H9 (cell line): ENCODE results near the gene NPTXR. TPM values are rescaled to one million over a fixed set of nuclear protein-coding genes. Genes with fewer than 3 reads are reported as not detected.
A peak's percentile ranks its signal among the peaks of the same experiment; 100 is the strongest.

Experiments used
- DNase-seq: peaks from one replicate; pipeline ENCODE4 v3.0.0-alpha.2; 2017
- H2AFZ ChIP-seq: one replicate; pipeline ENCODE4 v1.6.1; 2013; ENCODE audit warnings: mild to moderate bottlenecking, low read length, control low read depth, moderate library complexity
- H2AK5ac ChIP-seq: 2 replicates; pipeline ENCODE4 v1.6.1; 2013; ENCODE audit warnings: low read length, control low read depth, mixed read lengths; ENCODE audit not compliant: insufficient read length
- H2BK120ac ChIP-seq: one replicate; pipeline ENCODE4 v1.6.1; 2013; ENCODE audit warnings: low read depth, mild to moderate bottlenecking, low read length, control low read depth, inconsistent platforms; ENCODE audit not compliant: poor library complexity, severe bottlenecking
- H2BK12ac ChIP-seq: 2 replicates; pipeline ENCODE4 v1.6.1; 2013; ENCODE audit warnings: low read length, control low read depth, mixed read lengths, low read depth; ENCODE audit not compliant: insufficient read length
- H2BK15ac ChIP-seq: 2 replicates; pipeline ENCODE4 v1.6.1; 2013; ENCODE audit warnings: low read depth, low read length, control low read depth
- H2BK20ac ChIP-seq: one replicate; pipeline ENCODE4 v1.6.1; 2013; ENCODE audit warnings: low read depth, mild to moderate bottlenecking, low read length, control low read depth, inconsistent platforms; ENCODE audit not compliant: poor library complexity, severe bottlenecking
- H2BK5ac ChIP-seq: 2 replicates; pipeline ENCODE4 v1.6.1; 2013; ENCODE audit warnings: low read length, control low read depth, mixed read lengths; ENCODE audit not compliant: insufficient read length
- H3K14ac ChIP-seq: 2 replicates; pipeline ENCODE4 v1.6.1; 2013; ENCODE audit warnings: low read length, control low read depth; ENCODE audit not compliant: insufficient read depth
- H3K18ac ChIP-seq: 2 replicates; pipeline ENCODE4 v1.6.1; 2013; ENCODE audit warnings: low read depth, mild to moderate bottlenecking, mixed read lengths, low read length, control low read depth; ENCODE audit not compliant: insufficient read length
- H3K23ac ChIP-seq: 2 replicates; pipeline ENCODE4 v1.6.1; 2013; ENCODE audit warnings: low read length, control low read depth, mixed read lengths, low read depth; ENCODE audit not compliant: insufficient read length
- H3K23me2 ChIP-seq: 2 replicates; pipeline ENCODE4 v1.6.1; 2013; ENCODE audit warnings: low read depth, mild to moderate bottlenecking, mixed read lengths, low read length, control low read depth; ENCODE audit not compliant: insufficient read length, poor library complexity, severe bottlenecking
- H3K27ac ChIP-seq: 2 replicates; pipeline ENCODE4 v1.5.1; 2013; ENCODE audit warnings: low read length, control low read depth, mixed read lengths, low read depth; ENCODE audit not compliant: insufficient read length
- H3K27me3 ChIP-seq: 2 replicates; pipeline ENCODE4 v1.6.1; 2013; ENCODE audit warnings: low read length, control low read depth, inconsistent platforms; ENCODE audit not compliant: insufficient read depth
- H3K4ac ChIP-seq: 2 replicates; pipeline ENCODE4 v1.6.1; 2013; ENCODE audit warnings: low read depth, mild to moderate bottlenecking, control low read depth, inconsistent platforms, low read length, moderate library complexity
- H3K4me1 ChIP-seq: 2 replicates; pipeline ENCODE4 v1.6.1; 2013; ENCODE audit warnings: low read length, control low read depth, inconsistent platforms; ENCODE audit not compliant: insufficient read depth
- H3K4me2 ChIP-seq: 2 replicates; pipeline ENCODE4 v1.6.1; 2013; ENCODE audit warnings: low read length, control low read depth, mixed read lengths; ENCODE audit not compliant: insufficient read length, insufficient read depth
- H3K56ac ChIP-seq: 2 replicates; pipeline ENCODE4 v1.6.1; 2013; ENCODE audit warnings: low read depth, mild to moderate bottlenecking, mixed read lengths, low read length, control low read depth; ENCODE audit not compliant: insufficient read length
- H3K79me1 ChIP-seq: 2 replicates; pipeline ENCODE4 v1.6.1; 2013; ENCODE audit warnings: low read depth, mild to moderate bottlenecking, moderate library complexity, low read length, control low read depth, inconsistent platforms; ENCODE audit not compliant: insufficient read depth, poor library complexity, severe bottlenecking
- H3K79me2 ChIP-seq: 2 replicates; pipeline ENCODE4 v1.6.1; 2013; ENCODE audit warnings: low read length, control low read depth, inconsistent platforms; ENCODE audit not compliant: insufficient read depth
- H3K9ac ChIP-seq: 2 replicates; pipeline ENCODE4 v1.6.1; 2013; ENCODE audit warnings: low read length, control low read depth, mixed read lengths; ENCODE audit not compliant: insufficient read length; ENCODE audit errors: extremely low read depth
- H3K9me3 ChIP-seq: one replicate; pipeline ENCODE4 v1.6.1; 2013; ENCODE audit warnings: low read depth, low read length, inconsistent platforms; ENCODE audit not compliant: control insufficient read depth
- H3T11ph ChIP-seq: one replicate; pipeline ENCODE4 v1.6.1; 2013; ENCODE audit warnings: mild to moderate bottlenecking, low read length, control low read depth, inconsistent platforms
- H4K20me1 ChIP-seq: one replicate; pipeline ENCODE4 v1.6.1; 2013; ENCODE audit not compliant: control insufficient read depth, insufficient read length, insufficient read depth
- H4K5ac ChIP-seq: 2 replicates; pipeline ENCODE4 v1.6.1; 2013; ENCODE audit warnings: low read depth, mild to moderate bottlenecking, mixed read lengths, low read length, control low read depth; ENCODE audit not compliant: insufficient read length
- H4K8ac ChIP-seq: replicated peaks from 2 replicates; pipeline ENCODE4 v1.6.1; 2013; ENCODE audit warnings: low read length, control low read depth, mixed read lengths, low read depth; ENCODE audit not compliant: insufficient read length
- H4K91ac ChIP-seq: 2 replicates; pipeline ENCODE4 v1.6.1; 2013; ENCODE audit warnings: low read depth, mild to moderate bottlenecking, moderate library complexity, mixed read lengths, low read length, control low read depth; ENCODE audit not compliant: insufficient read length
- H3K27ac Mint-ChIP-seq, 3 experiments: 2 replicates in 2 of 3; 3 replicates in 1 of 3; pipeline ENCODE4 v1.8.0; 2020 to 2021; ENCODE audit warnings: mixed read lengths in 3 of 3, mild to moderate bottlenecking in 1 of 3, moderate library complexity in 1 of 3
- H3K27me3 Mint-ChIP-seq: 2 replicates; pipeline ENCODE4 v1.8.0; 2021; ENCODE audit warnings: low read depth, mild to moderate bottlenecking, moderate library complexity, mixed read lengths
- H3K36me3 Mint-ChIP-seq, 3 experiments: 2 replicates in 2 of 3; 3 replicates in 1 of 3; pipeline ENCODE4 v1.8.0; 2020 to 2021; ENCODE audit warnings: low read depth in 3 of 3, mixed read lengths in 3 of 3; ENCODE audit not compliant: insufficient read depth in 1 of 3
- H3K4me1 Mint-ChIP-seq, 2 experiments: 2 replicates each; pipeline ENCODE4 v1.8.0; 2020; ENCODE audit warnings: mixed read lengths in 2 of 2
- H3K4me3 Mint-ChIP-seq, 2 experiments: 2 replicates in 1 of 2; 3 replicates in 1 of 2; pipeline ENCODE4 v1.8.0; 2020 to 2021; ENCODE audit warnings: mild to moderate bottlenecking in 2 of 2, mixed read lengths in 2 of 2, moderate library complexity in 1 of 2
- H3K9me3 Mint-ChIP-seq, 2 experiments: 2 replicates in 1 of 2; 3 replicates in 1 of 2; pipeline ENCODE4 v1.8.0; 2020; ENCODE audit warnings: mild to moderate bottlenecking in 2 of 2, mixed read lengths in 2 of 2, moderate library complexity in 1 of 2
- WGBS: extraction: QIAGEN DNeasy Blood & Tissue Kit; methylation state at CpG from one replicate; pipeline ENCODE4 v1.1.7; 2013; ENCODE audit warnings: missing lambda C conversion rate, low lambda C conversion rate, mixed read lengths; ENCODE audit not compliant: insufficient read length; ENCODE audit errors: extremely low coverage; 5-methylcytosine and 5-hydroxymethylcytosine counted together
- total RNA-seq: library from RNA; stranded (reverse); gene quantifications from 2 replicates; pipeline ENCODE4 v1.2.1, GENCODE V29; 2021
- TF ChIP-seq, protein P1 (sequence below): fragments of 200-600 bp; sonication (generic); conservative IDR thresholded peaks from 3 replicates; pipeline ENCODE4 v1.8.0; 2021; ENCODE audit warnings: antibody characterized with exemption, mild to moderate bottlenecking

Gene NPTXR
- total RNA-seq, 1 experiment from 2014 or later, result 8.1 TPM

DNA sequence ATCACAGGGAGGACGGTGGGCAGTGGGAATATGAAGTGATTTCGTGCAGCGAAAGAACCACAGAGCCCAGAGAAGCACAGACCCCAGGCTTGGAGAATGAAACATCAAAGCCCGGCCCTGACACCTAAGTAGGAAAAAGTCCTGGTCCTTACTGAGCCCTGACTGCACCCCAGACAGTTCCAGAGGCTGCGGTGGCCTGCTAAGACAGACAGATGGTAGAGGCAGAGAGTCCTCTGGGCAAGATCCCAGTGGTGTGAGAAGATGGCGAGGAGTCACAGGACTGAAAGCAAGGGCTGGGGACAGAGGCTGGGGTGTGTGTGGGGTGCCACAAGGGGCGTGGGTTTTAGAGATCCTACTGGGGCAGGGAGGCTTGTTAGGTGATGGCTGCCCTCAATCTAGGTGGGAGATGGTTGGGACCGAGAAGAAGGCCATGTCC, 24.5 kb upstream of the NPTXR start:
- no peak overlapping the region for H4K5ac ChIP-seq
- H3K27me3 Mint-ChIP-seq, result no peaks in the 10 kb centered on the region; the same call in none of the 2 replicates
- no peak overlapping the region for H3K27ac ChIP-seq
- no peaks in the 10 kb centered on the region; the same call in 1 of the 2 replicates for H3K79me2 ChIP-seq
- no peak overlapping the region for H3K4me2 ChIP-seq
- no peak overlapping the region for H3T11ph ChIP-seq
- no peak overlapping the region for H2BK20ac ChIP-seq
- H3K14ac ChIP-seq, result no peak overlapping the region
- H3K9ac ChIP-seq, result no peak overlapping the region
- H2BK12ac ChIP-seq, result no peak overlapping the region
- no peaks in the 10 kb centered on the region for H3K9me3 ChIP-seq
- H3K4ac ChIP-seq, result no peak overlapping the region
- H3K23me2 ChIP-seq, result peaks cover 15% of the 10 kb centered on the region
- no peak overlapping the region for H2BK15ac ChIP-seq
- no peak overlapping the region for H3K56ac ChIP-seq
- no peaks in the 10 kb centered on the region; a peak in 1 of 5 replicates for H3K9me3 Mint-ChIP-seq
- no CpG with 5 or more reads among the region's 8 CpGs for WGBS
- H3K4me1 Mint-ChIP-seq, result peaks cover 26 to 34% of the 10 kb centered on the region in 2 experiments
- no peak overlapping the region for H2BK120ac ChIP-seq
- no peak overlapping the region; a peak in 1 of 7 replicates for H3K27ac Mint-ChIP-seq
- peak; percentile 20 for DNase-seq
- no peak overlapping the region for H2AK5ac ChIP-seq
- no peak overlapping the region for H2BK5ac ChIP-seq
- no peak overlapping the region for H3K23ac ChIP-seq
- no peak overlapping the region for H3K4me3 Mint-ChIP-seq
- no peak overlapping the region for H2AFZ ChIP-seq
- H4K20me1 ChIP-seq, result no peaks in the 10 kb centered on the region
- no peak overlapping the region for H4K91ac ChIP-seq
- H4K8ac ChIP-seq, result no peak overlapping the region
- H3K27me3 ChIP-seq, result no peaks in the 10 kb centered on the region
- no peak overlapping the region for H3K18ac ChIP-seq
- TF ChIP-seq, protein P1, sequence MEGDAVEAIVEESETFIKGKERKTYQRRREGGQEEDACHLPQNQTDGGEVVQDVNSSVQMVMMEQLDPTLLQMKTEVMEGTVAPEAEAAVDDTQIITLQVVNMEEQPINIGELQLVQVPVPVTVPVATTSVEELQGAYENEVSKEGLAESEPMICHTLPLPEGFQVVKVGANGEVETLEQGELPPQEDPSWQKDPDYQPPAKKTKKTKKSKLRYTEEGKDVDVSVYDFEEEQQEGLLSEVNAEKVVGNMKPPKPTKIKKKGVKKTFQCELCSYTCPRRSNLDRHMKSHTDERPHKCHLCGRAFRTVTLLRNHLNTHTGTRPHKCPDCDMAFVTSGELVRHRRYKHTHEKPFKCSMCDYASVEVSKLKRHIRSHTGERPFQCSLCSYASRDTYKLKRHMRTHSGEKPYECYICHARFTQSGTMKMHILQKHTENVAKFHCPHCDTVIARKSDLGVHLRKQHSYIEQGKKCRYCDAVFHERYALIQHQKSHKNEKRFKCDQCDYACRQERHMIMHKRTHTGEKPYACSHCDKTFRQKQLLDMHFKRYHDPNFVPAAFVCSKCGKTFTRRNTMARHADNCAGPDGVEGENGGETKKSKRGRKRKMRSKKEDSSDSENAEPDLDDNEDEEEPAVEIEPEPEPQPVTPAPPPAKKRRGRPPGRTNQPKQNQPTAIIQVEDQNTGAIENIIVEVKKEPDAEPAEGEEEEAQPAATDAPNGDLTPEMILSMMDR, result no peak
- peaks cover 10 to 36% (median 33%) of the 10 kb centered on the region in 3 experiments; a peak in 6 of 7 replicates for H3K36me3 Mint-ChIP-seq
- peaks cover 5% of the 10 kb centered on the region for H3K79me1 ChIP-seq
- H3K4me1 ChIP-seq, result peaks cover 1% of the 10 kb centered on the region; the same call in 1 of the 2 replicates
